HG03558 (cell line): Measurements from ENCODE around the gene OXSR1.
"Not testable (repeated sequence)": the region's sequence is repeated elsewhere in the genome, so short reads cannot be mapped to it uniquely, and the experiment has no call there.

ENCODE experiments used
- ATAC-seq: cut with Tn5 transposase; IDR thresholded peaks from one replicate; pipeline ENCODE4 v1.9.1; 2021; ENCODE audit warnings: moderate number of reproducible peaks; ENCODE audit not compliant: unreplicated experiment; ENCODE audit errors: extremely low read depth

The OXSR1 gene

GRCh38 chr3:38264779-38265178 lies 99.4 kb downstream of the OXSR1 start:
- no peak for ATAC-seq

DNA sequence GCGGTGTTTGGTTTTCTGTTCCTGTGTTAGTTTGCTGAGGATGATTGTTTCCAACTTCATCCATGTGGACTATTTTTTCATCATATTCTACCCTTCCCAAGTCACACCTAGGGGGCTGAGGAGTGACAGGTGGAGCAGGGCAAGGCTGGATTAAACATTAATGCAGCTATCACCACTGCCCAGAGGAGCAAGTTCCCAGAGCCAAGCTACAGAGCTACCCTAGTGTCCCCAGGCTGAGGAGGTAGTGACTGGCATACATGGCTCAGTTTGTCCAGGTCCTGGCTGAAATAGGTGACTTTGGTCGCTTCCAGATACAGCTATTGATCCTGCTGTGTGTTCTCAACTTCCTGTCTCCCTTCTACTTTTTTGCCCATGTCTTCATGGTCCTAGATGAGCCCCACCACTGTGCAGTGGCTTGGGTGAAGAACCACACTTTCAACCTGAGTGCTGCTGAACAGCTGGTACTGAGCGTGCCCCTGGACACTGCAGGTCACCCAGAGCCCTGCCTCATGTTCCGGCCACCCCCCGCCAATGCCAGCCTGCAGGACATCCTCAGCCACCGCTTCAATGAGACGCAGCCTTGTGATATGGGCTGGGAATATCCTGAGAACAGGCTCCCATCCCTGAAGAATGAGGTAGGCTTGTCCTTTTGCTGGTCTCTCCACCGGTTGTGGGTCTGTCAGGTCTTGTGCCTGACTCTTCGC lies 100.4 kb downstream of the OXSR1 start, which contains the start of gene SLC22A13:
TSS of gene SLC22A13 (plus strand) at position 209 of the 704 bp plus-strand sequence. CDS start at position 258, 49 bp downstream.
- no peak for ATAC-seq

DNA sequence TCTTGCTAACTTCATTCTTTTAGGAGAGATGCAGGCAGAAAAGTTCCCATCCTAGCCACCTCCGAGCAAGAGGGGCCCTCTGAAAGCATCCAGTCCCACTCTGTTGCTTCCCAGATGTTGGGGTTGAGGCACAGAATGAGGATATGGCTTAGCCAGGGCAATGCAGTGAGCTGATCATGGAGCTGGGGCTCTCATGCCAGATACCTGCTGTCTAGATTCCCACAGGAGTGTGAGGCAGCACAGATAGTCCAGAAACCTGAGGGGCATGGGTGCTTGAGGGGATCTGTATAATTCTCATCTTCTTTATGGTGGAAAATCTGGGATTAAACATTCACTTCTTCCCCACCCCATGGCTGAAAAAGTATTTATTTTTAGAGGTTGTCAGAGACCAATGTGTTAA lies 101.5 kb downstream of the OXSR1 start:
- no peak for ATAC-seq

- no peak for ATAC-seq
Observed at GRCh38 chr3:38267662-38268061, 102.3 kb downstream of the OXSR1 start.

DNA sequence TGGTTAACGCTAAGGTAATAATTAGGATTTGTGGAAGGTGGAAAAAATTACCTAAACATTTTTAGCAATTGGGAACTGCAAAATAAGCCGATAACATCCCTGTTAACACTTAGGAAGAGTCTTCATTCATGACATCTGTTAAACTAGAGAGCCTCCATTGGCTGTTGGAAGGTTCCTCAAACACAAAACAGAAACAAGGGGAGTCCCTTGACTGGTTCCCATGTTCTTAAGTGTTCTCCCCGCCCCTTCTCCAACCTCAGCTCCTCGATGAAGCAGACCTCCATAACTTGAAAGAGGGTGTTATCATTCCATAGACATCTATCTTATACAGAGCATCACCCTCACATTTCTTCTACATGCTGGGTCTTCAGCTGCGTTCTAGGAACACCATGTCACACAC lies 102.8 kb downstream of the OXSR1 start:
- no peak for ATAC-seq

DNA sequence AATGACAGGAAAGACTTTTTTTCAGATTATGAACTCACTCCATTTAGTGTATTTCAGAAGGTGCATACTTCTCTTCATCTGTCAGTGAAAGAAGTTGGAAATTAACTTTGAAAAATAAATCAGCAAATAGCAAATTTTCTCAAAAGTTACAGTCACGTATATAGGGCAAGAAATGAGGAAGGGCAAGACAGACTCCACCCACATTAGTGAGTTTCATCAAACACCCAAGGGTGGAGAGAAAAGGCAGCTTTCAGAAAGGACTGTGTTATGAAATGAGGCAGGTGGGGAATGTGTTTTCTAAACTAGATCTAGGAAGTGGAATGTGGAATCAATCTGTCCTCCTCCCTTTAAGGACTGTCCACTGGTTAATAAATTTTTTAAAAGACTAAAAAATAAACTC lies 103.2 kb downstream of the OXSR1 start:
- ATAC-seq, result no peak

DNA sequence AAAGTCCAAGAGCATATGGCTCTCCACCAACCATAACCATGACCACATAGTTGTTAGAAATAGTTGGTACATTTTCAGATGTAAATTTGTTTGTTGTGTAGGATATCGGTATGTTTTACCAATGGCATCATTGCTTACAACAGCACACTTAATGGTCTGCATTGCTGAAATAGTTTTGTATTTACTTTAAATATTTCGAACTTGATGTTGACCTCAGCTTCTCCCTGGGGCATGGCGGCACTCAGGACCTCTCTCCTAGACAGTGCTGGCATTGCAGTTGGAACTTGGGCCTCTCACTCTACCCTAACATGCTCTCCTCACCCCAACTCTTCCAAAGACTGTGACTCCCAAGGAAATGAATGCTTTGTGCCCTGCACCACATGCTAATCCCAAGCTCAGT lies 105.3 kb downstream of the OXSR1 start:
- no peak for ATAC-seq

GRCh38 chr3:38271553-38271952 lies 106.2 kb downstream of the OXSR1 start:
- no peak for ATAC-seq

DNA sequence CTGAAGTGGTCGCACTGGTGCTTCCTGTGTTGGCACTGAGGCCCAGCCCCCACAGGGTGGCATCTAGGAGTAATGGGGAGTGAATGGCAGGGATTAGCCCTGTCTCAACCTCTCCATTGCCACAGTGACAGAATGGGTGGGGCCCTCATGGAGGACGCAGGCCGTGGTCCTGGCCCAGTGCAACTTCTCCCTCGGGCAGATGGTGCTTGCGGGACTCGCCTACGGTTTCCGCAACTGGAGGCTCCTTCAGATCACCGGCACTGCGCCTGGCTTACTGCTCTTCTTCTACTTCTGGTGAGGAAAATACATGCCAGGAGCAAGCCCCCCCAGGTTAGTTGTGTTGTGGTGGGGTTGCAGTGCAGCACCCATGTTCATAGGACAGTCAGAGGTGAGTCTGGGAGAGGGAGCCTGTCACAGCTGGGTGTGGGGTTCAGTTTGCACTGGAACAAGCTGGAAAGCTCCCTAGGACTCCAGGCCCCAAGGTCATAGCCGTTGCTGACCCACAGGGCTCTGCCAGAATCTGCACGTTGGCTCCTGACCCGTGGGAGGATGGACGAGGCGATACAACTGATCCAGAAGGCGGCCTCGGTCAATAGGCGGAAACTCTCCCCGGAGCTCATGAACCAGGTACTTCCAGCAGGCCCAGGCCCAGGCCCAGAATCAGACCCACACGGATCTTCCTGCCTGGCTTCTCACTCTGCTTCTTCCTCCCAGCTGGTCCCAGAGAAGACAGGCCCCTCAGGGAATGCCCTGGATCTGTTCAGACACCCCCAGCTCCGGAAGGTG lies 109.7 kb downstream of the OXSR1 start:
- no peak for ATAC-seq

GRCh38 chr3:38275658-38276057 lies 110.3 kb downstream of the OXSR1 start:
- ATAC-seq, result no peak

- no peak for ATAC-seq
Observed at GRCh38 chr3:38276081-38276916, 111.0 kb downstream of the OXSR1 start.

DNA sequence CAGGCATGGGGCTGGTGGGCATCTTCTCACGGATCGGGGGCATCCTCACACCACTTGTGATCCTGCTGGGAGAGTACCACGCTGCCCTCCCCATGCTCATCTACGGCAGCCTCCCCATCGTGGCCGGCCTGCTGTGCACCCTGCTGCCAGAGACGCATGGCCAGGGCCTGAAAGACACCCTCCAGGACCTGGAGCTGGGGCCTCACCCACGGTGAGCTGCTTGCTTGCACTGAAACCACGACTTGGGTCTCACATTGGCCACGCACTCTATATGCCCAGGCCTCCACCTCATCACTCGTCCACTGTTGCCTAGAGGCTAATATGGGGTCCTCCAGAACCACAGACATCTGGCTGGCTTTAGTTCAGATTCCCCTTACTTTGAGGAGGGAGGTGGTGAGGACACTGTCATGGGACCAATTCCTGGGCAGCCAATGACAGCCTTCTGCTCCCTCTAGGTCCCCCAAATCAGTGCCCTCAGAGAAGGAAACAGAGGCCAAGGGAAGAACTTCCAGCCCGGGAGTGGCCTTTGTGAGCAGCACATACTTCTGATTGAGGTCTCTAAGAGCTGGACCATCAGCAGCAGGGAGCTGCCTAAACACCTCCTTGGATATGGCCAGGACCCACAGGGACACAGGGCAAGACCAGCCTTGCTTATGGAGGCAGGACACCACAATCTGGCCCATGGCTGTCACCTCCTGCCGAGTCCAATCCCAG lies 111.7 kb downstream of the OXSR1 start:
- ATAC-seq, result no peak

DNA sequence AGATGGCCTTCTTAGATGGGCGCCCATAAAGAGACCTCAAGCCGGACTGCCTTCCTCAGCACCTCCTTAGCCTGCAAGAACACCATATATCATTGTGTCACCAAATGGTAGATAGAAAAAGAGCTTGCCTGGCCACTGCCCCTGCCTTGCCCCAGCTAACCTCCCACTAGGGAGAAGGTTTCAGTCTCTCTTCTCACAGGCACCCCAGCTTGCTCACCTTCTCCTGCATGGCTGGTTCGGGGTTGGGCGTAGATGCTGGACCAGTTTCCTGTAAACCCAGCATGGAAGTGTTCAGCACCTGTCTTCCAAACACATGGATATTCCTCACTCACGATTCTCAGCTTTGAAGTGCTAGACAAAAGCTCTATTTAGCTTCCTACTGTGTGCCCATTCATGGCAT lies 113.5 kb downstream of the OXSR1 start:
- no peak for ATAC-seq

DNA sequence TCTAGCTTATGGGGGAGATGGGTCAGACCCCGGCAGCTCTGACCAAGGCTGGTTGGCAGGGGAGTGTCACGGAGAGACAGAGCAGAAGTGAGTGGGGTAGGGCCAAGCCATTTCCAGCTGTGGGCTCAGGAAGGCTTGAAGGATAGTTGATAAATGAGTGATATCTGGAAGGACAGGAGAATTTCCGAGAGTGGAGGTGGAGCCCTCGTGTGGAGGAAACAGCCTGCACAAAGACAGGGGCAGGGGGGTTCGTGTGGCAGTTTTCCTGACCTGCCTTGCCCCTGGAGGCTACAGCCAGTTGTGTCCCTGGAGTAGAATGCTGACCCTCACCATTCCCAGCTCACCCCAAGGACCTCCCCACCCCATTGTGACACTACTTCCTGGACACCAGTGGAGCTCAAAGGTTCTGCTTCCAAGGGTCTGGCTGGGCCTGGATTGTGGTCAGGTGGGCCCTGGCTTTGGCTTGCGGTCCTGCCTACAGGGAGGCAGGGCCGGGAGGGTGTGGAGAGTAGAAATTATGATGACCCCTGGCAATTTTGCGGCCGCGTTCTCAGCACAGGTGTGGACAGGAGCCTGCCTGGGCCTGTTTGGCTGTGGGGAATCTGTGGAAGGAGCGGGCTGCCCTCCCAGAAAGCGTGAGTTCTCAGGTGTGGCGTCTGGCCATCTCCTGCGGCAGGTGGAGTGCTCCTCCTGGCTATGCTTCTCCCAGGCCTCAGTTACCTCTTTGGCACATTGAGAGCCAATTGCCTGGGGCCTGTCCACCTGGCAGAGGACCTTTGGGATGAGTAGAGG lies 116.8 kb downstream of the OXSR1 start, which contains the start of gene SLC22A14:
TSS of gene SLC22A14 (plus strand) at position 400 of the 792 bp plus-strand sequence. CDS start 23,733 bp downstream, outside the sequence.
- no peak for ATAC-seq

DNA sequence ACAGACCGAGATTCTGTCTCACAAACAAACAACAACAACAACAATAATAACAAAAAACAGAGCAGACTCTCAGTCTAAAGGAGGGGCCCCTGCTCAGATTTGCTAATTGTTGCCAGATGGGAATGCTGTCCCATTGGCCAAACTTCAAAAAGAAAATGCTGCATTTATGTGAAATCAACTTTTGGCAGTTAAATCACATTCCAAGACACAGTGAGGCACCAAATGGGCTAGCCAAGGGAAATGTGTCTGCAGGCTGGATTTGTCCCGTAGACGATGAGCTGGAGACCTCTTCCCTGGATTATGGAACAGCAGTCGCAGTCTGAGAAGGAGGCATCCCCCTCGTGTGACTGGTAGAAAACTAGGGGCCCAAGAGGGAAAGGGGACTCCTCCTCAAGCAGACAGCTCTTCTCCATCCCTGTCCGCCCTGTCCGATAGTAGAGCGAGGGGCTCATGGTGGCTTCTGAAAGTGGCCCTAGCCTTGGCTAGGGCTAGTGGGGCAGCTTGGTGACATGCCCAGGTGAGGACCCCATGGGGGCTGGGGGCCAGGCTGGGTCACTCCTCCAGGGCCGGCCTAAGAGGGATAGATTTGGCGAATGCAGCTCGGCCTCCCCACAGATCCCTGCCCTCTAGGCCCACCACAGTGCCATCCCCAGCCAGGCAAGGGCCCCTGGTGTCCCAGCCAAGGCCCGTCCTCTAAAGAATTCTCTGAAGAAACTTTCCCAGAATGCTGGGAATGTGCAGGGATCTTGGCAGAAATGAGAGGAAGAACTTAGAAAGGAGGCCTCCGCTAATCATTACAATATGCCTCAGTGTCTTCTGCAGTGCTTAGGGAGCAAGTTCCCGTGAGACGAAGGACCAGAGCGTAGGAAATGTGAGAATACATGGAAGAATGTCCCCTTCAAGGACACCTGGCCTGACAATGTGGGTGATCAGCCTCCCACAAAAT lies 118.7 kb downstream of the OXSR1 start:
- no peak for ATAC-seq

- no peak for ATAC-seq
Observed at GRCh38 chr3:38284756-38285150, 119.4 kb downstream of the OXSR1 start.

- ATAC-seq, result not testable (repeated sequence)
Observed at GRCh38 chr3:38289286-38290217, 124.2 kb downstream of the OXSR1 start.
